HG03460 (cell line): Measurements from ENCODE around the gene NSUN7.
A peak's percentile ranks its signal among the peaks of the same experiment; 100 is the strongest.

Experiments
- ATAC-seq: cut with Tn5 transposase; IDR thresholded peaks from one replicate; pipeline ENCODE4 v1.9.1; 2021; ENCODE audit not compliant: unreplicated experiment

Gene NSUN7

DNA sequence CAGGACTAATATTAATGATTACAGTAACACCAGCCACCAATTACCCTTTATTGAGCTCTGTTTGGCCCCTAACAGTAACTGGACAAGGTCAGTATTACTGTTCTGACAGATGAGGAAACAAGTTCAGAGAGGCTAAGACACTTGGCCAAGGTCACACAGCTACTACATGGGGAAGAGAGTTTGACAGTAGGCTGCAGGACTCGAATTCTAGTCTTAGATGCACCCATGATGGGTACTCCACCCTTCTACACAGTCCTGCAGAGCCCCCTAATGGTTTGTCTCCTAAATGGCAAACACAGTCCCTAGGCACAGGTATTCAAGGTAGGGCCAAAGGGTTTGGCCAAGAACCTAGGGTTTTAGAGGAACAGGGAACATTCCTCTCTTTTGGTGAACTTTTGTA is 93.9 kb downstream of the NSUN7 start:
- no peak for ATAC-seq

DNA sequence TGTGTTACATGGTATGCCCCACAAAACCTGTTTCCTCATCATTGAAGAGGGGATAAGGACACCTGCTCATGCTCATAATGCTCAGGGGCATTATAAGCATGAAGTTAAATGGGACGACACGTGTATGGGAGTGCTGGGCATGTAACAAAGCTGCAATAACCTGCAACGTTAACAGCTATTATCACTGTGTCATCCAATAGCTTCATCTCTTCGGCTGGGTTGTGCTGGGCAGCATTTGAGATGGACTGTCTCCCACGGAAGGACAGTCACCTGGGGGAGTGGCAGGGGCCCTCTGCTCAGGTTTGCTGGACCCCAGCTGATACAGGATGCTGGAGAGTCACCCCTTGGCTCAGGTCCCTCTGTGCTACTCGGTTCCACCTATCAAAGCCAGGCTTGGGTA is 94.5 kb downstream of the NSUN7 start:
- ATAC-seq = no peak

DNA sequence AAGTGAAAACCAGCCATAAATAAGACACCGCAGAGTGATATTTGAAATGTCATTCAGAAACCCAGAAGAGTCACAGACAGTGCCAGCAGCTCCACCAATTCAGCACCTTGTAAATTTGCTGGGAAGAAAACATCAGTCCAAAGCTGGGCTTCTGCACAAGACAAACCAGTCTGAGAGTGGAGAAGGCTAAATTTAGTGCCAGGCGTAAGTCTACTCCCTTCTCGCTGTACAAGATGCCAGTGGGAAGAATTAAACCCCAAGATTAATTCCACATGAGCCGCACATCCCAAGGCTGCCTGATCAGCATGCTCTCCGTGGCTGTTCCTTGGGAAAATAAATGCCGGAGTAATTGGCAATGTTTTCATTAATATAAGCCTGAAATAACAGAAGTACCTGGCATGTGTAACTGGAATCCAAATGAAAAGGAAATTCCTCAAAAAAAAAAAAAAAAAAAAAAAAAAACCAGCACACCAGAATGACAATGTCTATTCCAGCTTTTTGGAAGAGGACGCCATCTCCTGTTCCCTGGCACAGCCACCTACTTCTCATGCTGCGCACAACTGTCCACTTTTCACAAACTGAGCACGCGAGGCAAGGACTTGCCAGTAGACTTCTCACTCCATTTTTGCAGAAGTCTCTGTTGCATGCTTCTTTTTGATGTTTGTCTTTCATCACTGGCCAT is 95.5 kb downstream of the NSUN7 start:
- ATAC-seq = no peak

DNA sequence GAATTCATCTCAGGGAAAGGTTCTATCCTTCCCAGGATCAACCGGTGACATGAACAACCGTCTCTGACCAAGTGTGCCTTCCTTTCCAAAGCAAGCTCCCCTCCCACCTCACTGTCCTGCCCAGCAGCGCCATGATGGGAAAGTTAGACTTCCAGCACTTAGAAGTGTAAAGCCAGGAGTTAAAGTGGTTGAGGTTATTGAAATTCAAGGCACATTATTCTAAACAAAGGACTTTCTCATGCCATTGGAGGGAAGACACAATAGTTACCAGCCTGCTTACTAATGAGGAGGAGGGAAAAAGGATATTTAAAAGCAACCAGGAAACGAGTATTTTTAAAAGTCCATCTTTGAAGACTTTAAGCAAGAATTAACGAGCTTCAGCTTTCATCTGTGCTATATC is 96.8 kb downstream of the NSUN7 start:
- no peak for ATAC-seq

DNA sequence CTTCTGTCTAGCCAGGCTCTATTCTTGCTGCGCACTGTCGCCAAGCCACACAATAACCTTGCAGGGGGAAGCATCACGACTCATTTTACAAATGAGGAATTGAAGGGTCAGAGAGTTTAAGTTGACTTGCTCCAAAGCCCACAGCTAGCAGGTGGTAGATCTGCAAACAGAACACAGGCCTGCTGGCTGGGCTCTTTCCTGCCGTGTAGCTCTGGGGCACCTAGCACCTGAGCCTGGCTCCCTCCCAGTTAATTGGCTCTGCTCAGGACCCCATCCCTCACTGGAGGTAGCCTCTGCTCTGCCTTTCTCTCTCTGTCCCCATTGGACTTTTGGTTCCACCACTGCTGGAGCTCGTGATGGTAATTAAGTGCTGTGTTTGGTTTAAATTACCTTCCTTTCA is 98.5 kb downstream of the NSUN7 start:
- no peak for ATAC-seq

DNA sequence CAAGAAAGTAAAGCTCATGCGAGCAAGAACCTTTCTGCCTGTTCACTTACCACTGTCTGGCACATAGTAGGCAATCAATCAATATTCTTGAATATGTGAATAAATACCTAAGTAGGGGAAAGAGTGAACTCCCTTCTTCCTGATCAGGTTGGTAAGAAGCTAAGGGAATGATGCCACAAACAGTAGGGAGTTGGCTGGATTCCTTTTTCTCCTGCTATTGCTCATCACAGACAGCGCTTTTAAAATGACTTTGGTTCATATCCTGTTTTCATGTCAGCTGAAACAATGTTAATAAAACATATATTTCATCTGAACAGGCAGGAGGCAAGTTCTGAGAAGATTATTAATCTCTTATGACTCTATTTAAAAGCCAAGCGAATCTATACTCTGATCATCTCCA is 99.2 kb downstream of the NSUN7 start:
- no peak for ATAC-seq

DNA sequence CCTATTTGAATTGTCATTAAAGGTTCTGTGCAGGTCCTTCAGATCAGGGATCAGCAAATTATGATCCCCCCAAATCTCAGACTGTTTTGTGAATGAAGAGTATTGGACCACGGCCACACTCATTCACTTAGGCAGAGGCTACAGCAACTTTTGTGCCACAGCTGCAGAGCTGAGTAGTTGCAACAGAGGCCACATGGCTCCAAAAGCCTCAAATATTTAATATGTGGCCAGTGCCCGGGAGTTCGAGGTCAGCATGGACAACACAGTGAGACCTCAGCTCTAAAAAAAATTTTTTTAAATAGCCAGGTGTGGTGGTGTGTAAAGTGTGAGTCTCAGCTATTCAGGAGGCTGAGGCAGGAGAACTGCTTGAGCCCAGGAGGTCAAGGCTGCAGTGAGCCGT is 100.7 kb downstream of the NSUN7 start:
- ATAC-seq = no peak

DNA sequence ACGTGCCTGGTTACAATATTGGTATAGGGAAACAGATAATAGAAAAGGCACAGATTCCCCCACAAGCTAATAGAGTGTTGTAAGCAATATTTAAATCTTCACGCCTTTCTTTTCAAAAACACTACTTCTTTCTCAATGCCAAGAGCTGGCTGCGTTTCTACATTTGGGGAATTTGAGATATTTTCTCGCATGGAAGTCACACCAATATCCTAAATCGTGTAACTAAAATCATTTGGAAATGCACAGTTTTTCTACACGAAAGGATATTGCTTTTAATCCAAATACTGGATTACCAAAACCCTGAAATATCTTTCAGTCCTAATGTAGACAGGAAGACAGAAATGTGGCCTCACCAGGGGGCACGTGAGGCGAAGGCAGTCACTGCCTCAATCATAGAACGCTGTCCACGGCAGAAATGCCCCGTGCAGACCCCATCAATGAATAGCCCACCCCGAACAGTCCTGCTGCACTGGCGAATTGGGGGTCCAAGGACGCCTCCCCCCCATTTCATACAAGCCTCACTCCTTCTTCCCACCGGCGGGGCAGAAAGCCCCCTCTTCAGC is 106.6 kb downstream of the NSUN7 start:
- no peak for ATAC-seq

DNA sequence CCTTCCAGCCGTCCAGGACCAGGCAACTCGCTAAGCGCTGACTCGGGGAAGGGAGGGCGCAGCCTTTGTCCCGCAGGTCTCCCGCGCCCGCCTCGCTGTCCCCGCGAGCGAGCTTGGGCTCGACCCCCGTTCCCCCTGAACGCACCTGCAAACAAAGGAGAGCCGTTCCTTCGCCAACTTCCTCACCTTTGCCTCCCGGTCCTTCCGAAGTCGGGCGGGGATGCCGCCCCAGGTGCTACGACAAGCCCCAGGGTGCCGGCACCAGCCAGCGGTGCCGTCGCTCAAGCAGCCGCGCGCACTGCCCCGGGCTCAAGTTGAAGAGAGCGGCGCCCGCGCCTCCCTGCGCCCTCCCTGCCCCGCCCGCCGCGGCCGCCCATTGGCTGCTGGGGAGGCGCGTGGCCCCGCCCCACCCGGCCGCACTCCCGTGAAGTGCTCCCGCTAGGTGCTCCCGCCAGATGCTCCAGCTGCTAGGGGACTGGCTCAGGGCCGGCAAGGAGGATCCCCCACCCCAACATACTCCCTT is 107.1 kb downstream of the NSUN7 start:
- peak; percentile 81 for ATAC-seq

DNA sequence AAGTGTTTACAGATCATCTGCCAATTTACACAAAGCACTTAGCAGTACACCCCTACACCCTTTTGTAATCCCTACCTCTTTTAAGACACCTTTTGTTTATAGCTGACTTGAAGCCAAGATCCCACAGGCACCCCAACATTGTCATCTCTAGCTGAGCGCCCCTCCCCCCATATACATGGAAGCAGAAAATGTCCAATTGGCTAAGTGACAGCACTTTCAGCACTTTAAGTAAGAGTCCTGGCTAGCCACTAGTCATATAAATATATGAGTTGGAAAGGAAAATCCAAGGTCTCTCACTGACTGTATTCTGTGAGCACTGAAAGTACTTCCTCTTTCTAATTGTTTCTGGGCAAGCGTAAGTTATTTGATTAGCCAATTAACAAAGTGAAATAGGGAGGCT is 108.2 kb downstream of the NSUN7 start:
- ATAC-seq = no peak

DNA sequence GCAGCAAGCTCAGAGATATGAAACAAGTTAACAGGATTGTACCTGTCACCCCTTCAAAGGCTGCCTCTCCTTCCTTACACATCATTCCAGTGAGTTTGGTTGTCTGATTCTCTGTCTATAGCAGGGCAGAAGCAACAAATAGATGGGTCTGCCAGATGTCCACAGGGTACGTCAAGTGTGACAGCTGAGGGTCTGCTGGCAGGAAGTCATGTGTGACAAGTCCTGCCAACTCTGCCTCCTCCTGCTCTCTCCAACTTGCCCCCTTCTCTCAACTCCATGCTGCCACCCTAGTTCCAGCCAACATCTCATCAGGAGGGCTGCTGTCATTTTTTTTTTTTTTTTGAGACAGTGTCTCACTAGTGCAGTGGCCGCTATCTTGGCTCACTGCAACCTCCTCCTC is 109.2 kb downstream of the NSUN7 start:
- ATAC-seq = no peak
